ENCODE measurements around the gene TMEM201.

TMEM201 gene

GRCh38 chr1:9663257-9663656 lies 74.5 kb downstream of the TMEM201 start:
- Histone ChIP-seq H3K4me1 (ENCODE audit: control insufficient read depth, low read length) (no peaks in the 10 kb centered on the region), H4K20me1 (ENCODE audit: control insufficient read depth, insufficient read depth, low read depth, low read length) (no peaks in the 10 kb centered on the region), H3F3A (ENCODE audit: control insufficient read depth, insufficient read depth) (0 out of 2 replicates have a peak, but pooled peaks cover 3% of the 10 kb centered on the region), H3K79me2 (ENCODE audit: control insufficient read depth, low read length) (peaks cover 46% of the 10 kb centered on the region), H3K27me3 (ENCODE audit: control insufficient read depth, low read length) (no peaks in the 10 kb centered on the region), H3K36me3 (ENCODE audit: control insufficient read depth, low read length) (0 out of 2 replicates have a peak, but pooled peaks cover 2% of the 10 kb centered on the region), H3K4me3 (ENCODE audit: low read length) (no peak overlapping the region), H3K9me3 (ENCODE audit: control insufficient read depth, insufficient read depth, low read length) (no peaks in the 10 kb centered on the region), H3K4me2 (ENCODE audit: low read length) (no peak overlapping the region), H3K27ac (ENCODE audit: low read depth, low read length) (no peak overlapping the region), H3K9me2 (replicated peaks; ENCODE audit: control insufficient read depth, low read length) (no peaks in the 10 kb centered on the region)
- TF ChIP-seq CTCF (IDR thresholded peaks at IDR 0.05; ENCODE audit: low read depth, low read length, poor library complexity, severe bottlenecking) (no peak), EZH2phosphoT487 (IDR thresholded peaks at IDR 0.05; ENCODE audit: borderline replicate concordance, low read length) (no peak)

Measured in DOHH2 (cell line).